ENCODE measurements around the gene SBF1.

SBF1 gene

DNA sequence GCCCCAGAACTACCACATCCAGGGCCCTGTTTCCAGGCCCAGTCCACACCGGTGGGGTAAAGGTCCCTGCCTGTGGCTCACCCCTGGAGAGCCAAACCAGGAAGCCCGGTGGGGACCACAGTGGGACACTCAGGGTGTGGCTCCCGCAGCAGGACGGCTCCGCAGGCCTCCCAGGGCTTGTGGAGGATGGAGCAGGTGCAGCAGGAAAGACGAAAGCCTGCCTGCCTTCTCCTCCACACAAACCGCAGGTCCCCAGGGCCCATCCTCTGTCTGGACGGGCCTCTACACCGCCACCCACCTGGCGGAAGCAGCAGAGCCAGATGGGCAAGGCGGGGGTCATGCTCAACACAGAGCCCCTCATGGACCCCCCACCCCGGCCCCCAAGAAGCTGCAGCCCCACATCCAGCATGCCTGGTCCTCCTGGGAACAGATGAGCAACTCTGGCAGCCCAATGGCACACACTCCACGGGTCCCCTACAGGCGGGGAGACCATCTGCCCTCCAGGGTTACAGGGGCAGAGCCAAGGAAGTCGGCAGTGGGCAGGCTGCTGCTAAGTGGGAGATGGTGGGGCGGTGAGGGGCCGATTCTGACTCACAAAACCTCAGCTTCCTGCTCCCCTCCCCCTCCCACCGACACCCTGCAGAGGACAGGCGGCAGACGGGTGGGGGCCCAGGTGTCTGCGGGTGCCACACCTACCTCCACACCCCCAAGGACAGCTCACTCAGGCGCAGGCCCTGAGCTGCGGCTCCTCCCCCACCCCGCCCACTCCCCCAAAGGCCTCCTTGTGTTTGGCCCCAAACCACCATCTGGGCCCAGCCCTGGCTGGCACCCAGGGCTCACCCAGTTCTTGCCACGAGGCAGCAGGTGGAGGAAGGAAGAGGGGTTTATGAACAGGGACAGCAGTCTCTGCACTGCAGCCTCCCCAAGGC lies 5.2 kb downstream of the SBF1 start:
- DNase-seq (ENCODE audit: low read depth, low spot score): no peak
- H3K9me3 ChIP-seq (ENCODE audit: insufficient read depth, low read length): no peaks in the 10 kb centered on the region
- H3K9ac ChIP-seq (ENCODE audit: insufficient read length, low read depth): no peak overlapping the region
- peaks cover 8% of the 10 kb centered on the region for H3K4me1 ChIP-seq (ENCODE audit: insufficient read depth, insufficient read length)
- no peaks in the 10 kb centered on the region for H3K27me3 ChIP-seq (ENCODE audit: insufficient read depth, insufficient read length)
- no peak for TF ChIP-seq SUZ12 (IDR thresholded peaks at IDR 0.05; ENCODE audit: extremely low read depth, insufficient read depth, insufficient read length)
- no peak for TF ChIP-seq YY1 (IDR thresholded peaks at IDR 0.05; ENCODE audit: insufficient read depth, insufficient read length)
- no peak for TF ChIP-seq ZNF274 (IDR thresholded peaks at IDR 0.05; ENCODE audit: low read depth, low read length)
- H3K4me3 ChIP-seq (ENCODE audit: insufficient read length, low read depth): no peak overlapping the region
- peaks cover 52% of the 10 kb centered on the region for H3K36me3 ChIP-seq (ENCODE audit: insufficient read depth, insufficient read length, low read length)

DNA sequence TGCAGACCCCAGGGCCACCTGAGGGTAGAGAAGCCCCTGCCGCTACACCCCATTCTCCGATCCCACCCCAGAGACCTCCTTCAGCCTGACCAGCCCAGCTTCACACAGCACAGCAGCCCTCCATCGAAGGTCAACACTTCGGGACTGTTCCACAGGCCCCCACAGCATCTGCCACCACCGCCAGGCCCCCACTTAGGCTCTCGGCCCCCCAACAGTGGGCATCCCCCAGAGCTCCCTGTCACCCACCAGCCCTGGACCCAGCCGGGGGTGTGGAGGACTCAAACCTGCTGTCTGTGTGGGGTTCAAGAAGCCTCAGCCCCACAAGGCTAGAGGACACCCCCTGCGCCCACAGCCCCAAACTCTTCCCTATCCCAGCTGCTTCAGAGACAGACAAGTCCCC lies 6.2 kb downstream of the SBF1 start:
- H3K27me3 ChIP-seq (ENCODE audit: insufficient read depth, insufficient read length): no peaks in the 10 kb centered on the region
- H3K4me1 ChIP-seq (ENCODE audit: insufficient read depth, insufficient read length): peaks cover 8% of the 10 kb centered on the region
- H3K9ac ChIP-seq (ENCODE audit: insufficient read length, low read depth): no peak overlapping the region
- no peak overlapping the region for H3K4me3 ChIP-seq (ENCODE audit: insufficient read length, low read depth)
- H3K9me3 ChIP-seq (ENCODE audit: insufficient read depth, low read length): no peaks in the 10 kb centered on the region
- no peak for DNase-seq (ENCODE audit: low read depth, low spot score)
- peaks cover 62% of the 10 kb centered on the region for H3K36me3 ChIP-seq (ENCODE audit: insufficient read depth, insufficient read length, low read length)
- TF ChIP-seq ZNF274 (IDR thresholded peaks at IDR 0.05; ENCODE audit: low read depth, low read length) (no peak), YY1 (IDR thresholded peaks at IDR 0.05; ENCODE audit: insufficient read depth, insufficient read length) (no peak), SUZ12 (IDR thresholded peaks at IDR 0.05; ENCODE audit: extremely low read depth, insufficient read depth, insufficient read length) (no peak)

DNA sequence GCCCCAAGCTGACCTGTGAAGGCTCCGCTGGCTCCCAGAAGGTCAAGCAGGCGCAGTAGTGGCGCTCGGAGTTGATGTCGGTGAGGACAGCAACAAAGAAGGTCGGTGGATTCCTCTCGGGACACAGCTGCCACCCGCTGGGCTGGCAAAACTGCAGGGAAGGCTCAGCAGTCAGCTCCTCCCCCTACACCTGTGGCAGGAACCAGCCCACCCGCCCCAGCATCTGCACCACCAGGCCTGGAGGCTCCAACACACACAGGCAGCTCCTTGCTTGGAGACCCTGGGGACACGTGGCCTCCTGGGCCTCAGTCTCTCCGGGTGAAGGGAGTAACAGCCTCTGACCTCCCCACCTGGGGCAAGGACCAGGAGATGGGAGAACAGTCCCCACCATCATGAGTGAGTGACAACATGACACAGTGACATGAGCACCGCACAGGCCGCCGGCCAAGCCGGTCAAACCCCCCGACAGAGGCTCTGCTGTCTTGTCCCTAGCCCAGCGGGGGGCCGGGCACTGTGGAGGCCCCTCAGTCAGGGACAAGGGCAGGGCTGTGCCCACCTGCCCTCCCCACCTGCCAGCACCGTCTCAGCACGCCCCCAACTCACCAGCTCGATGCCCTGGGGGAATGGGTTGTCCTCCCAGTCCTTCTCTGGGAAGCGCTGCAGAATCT lies 6.9 kb downstream of the SBF1 start:
- Histone ChIP-seq H3K9me3 (ENCODE audit: insufficient read depth, low read length) (no peaks in the 10 kb centered on the region), H3K4me1 (ENCODE audit: insufficient read depth, insufficient read length) (peaks cover 8% of the 10 kb centered on the region), H3K36me3 (ENCODE audit: insufficient read depth, insufficient read length, low read length) (peaks cover 63% of the 10 kb centered on the region), H3K9ac (ENCODE audit: insufficient read length, low read depth) (no peak overlapping the region), H3K27me3 (ENCODE audit: insufficient read depth, insufficient read length) (no peaks in the 10 kb centered on the region), H3K4me3 (ENCODE audit: insufficient read length, low read depth) (no peak overlapping the region)
- DNase-seq (ENCODE audit: low read depth, low spot score): no peak
- TF ChIP-seq YY1 (IDR thresholded peaks at IDR 0.05; ENCODE audit: insufficient read depth, insufficient read length) (no peak), ZNF274 (IDR thresholded peaks at IDR 0.05; ENCODE audit: low read depth, low read length) (no peak), SUZ12 (IDR thresholded peaks at IDR 0.05; ENCODE audit: extremely low read depth, insufficient read depth, insufficient read length) (no peak)

DNA sequence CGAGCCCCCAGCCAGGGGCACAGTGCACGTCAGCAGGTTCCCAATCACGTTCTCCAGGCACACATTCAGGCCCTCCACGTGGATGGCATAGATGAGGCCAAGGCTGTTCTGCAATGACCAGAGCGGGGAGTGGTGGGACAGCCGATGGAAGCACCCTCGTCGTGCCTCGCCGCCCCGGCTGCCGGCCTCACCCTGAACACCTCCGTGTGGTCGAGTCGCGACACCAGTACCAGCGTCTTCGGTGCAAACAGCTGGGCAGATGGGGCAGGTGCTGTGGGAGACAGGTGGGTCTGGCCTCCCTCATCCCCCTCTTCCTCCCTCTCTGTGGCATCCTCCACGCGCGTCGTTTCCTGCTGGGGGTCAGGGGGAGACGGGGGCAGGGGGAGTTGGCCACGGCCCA lies 7.5 kb downstream of the SBF1 start:
- Histone ChIP-seq H3K4me1 (ENCODE audit: insufficient read depth, insufficient read length) (peaks cover 8% of the 10 kb centered on the region), H3K9ac (ENCODE audit: insufficient read length, low read depth) (no peak overlapping the region), H3K4me3 (ENCODE audit: insufficient read length, low read depth) (no peak overlapping the region), H3K9me3 (ENCODE audit: insufficient read depth, low read length) (no peaks in the 10 kb centered on the region), H3K27me3 (ENCODE audit: insufficient read depth, insufficient read length) (no peaks in the 10 kb centered on the region), H3K36me3 (ENCODE audit: insufficient read depth, insufficient read length, low read length) (peaks cover 64% of the 10 kb centered on the region)
- DNase-seq (ENCODE audit: low read depth, low spot score): no peak
- TF ChIP-seq ZNF274 (IDR thresholded peaks at IDR 0.05; ENCODE audit: low read depth, low read length) (no peak), YY1 (IDR thresholded peaks at IDR 0.05; ENCODE audit: insufficient read depth, insufficient read length) (no peak), SUZ12 (IDR thresholded peaks at IDR 0.05; ENCODE audit: extremely low read depth, insufficient read depth, insufficient read length) (no peak)

DNA sequence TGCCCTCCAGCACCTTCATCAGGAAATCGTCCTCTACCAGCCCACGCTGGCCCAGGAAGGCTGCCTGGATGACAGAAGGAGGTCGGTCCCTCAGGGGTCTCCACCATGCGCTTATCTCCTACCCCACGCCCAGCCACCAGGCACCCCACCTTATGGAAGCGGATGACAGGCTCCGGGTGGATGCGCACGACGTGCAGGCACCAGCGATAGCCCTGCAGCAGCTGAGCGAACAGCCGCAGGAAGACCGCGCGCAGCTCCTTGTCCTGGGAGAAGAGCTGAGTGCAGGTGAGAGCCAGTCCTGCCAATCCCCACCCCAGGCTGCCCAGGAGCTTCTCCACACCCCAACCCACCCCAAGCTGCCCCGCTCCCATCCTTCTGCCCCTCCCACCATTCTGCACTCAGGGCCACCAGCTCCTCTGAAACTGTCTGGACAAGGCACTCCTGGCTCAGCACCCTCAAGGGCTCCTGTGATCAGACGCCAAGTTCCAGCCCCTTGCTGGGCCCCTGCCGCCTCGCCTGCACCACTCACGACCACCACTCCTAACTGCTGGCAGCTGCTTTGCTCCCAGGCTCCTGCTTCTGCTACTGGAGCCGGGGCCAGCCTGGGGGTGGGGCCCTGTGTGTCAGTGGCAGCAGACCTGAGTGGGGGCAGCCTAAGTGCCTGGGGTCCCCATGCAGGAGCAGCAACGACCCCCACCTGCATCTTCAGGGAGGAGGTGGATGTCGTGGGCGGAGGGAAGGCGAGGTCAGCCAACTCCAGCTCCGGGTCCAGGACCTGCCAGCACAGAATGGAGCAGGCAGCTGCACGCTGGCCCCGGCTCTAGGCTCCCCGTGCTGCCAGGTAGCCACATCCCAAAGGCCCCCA lies 9.5 kb downstream of the SBF1 start:
- Histone ChIP-seq H3K36me3 (ENCODE audit: insufficient read depth, insufficient read length, low read length) (peaks cover 78% of the 10 kb centered on the region), H3K4me3 (ENCODE audit: insufficient read length, low read depth) (no peak overlapping the region), H3K9ac (ENCODE audit: insufficient read length, low read depth) (no peak overlapping the region), H3K4me1 (ENCODE audit: insufficient read depth, insufficient read length) (peaks cover 4% of the 10 kb centered on the region), H3K27me3 (ENCODE audit: insufficient read depth, insufficient read length) (no peaks in the 10 kb centered on the region), H3K9me3 (ENCODE audit: insufficient read depth, low read length) (no peaks in the 10 kb centered on the region)
- no peak for DNase-seq (ENCODE audit: low read depth, low spot score)
- TF ChIP-seq YY1 (IDR thresholded peaks at IDR 0.05; ENCODE audit: insufficient read depth, insufficient read length): no peak
- TF ChIP-seq SUZ12 (IDR thresholded peaks at IDR 0.05; ENCODE audit: extremely low read depth, insufficient read depth, insufficient read length): no peak
- TF ChIP-seq ZNF274 (IDR thresholded peaks at IDR 0.05; ENCODE audit: low read depth, low read length): no peak

DNA sequence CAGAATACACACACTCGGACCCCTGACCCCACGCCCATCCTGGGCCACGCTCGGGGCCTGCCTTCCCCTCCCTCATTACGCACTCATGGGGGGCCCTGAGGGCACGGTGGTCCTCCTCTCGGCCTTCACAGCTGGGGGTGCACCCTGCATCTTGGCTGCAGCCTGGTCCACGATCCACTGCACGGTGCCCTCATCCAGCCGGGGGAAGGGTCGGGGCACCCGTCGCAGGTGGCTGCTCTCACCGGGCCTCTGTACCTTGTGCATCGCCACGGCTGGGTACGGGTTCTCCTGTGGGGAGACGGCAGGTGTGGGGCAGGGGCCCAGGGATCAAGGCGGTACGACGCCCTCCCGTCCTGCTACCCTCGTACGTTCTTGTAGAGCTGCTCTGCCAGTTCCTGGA lies 10.4 kb downstream of the SBF1 start:
- Histone ChIP-seq H3K27me3 (ENCODE audit: insufficient read depth, insufficient read length) (no peaks in the 10 kb centered on the region), H3K4me1 (ENCODE audit: insufficient read depth, insufficient read length) (peaks cover 2% of the 10 kb centered on the region), H3K4me3 (ENCODE audit: insufficient read length, low read depth) (no peak overlapping the region), H3K9ac (ENCODE audit: insufficient read length, low read depth) (no peak overlapping the region), H3K9me3 (ENCODE audit: insufficient read depth, low read length) (no peaks in the 10 kb centered on the region), H3K36me3 (ENCODE audit: insufficient read depth, insufficient read length, low read length) (peaks cover 86% of the 10 kb centered on the region)
- TF ChIP-seq SUZ12 (IDR thresholded peaks at IDR 0.05; ENCODE audit: extremely low read depth, insufficient read depth, insufficient read length) (no peak), ZNF274 (IDR thresholded peaks at IDR 0.05; ENCODE audit: low read depth, low read length) (no peak), YY1 (IDR thresholded peaks at IDR 0.05; ENCODE audit: insufficient read depth, insufficient read length) (no peak)
- no peak for DNase-seq (ENCODE audit: low read depth, low spot score)
